Measurements from ENCODE around the gene KLHL14. TPM values are rescaled to one million over a fixed set of nuclear protein-coding genes. Genes with fewer than 3 reads are reported as not detected.

Gene KLHL14
- total and polyA plus RNA-seq, 7 donors: 0.01 TPM; not detected in 6

DNA sequence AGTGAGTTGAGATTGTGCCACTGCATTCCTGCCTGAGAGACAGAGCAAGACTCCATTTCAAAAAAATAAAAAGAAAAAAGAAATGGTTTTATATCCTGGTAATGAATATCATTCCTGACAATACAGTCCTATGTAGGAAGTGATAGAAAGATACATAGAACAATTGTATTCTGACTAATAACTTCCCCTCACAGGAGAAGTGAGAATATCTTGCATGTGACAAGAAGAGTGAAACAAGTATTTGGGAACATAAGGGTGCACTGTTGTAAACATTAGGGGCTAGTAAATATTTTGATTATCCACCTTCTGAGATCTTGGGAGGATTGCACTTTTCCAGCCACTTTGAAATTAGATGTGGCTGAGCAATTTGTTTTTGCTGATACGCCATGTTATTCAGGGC, 40.7 kb downstream of the KLHL14 start:
- H3K4me1 ChIP-seq: no peaks in the 10 kb centered on the region
- WGBS, 3 donors: 91 to 94% (median 93%) methylated on average over 1 of the region's 1 CpG
- H3K27ac ChIP-seq: no peak overlapping the region
- no peaks in the 10 kb centered on the region for H3K27me3 ChIP-seq (ENCODE audit: insufficient read depth in 3 of 3, low read length in 2 of 3)
- no peaks in the 10 kb centered on the region for H3K36me3 ChIP-seq (ENCODE audit: insufficient read depth in 1 of 2, low read depth in 1 of 2)
- intact Hi-C loops (cut with DNase I): no loop called here
- H3K4me3 ChIP-seq: no peak overlapping the region
- no peaks in the 10 kb centered on the region for H3K9me3 ChIP-seq
- ATAC-seq: no peak
- TF ChIP-seq CTCF (IDR thresholded peaks at IDR 0.05): no peak
- DNase-seq: no peak

GRCh38 chr18:32730620-32731091, 42.2 kb downstream of the KLHL14 start:
- ATAC-seq (peak in 1 of 4 donors; percentile 43), DNase-seq (no peak)
- WGBS, 3 donors: 9 to 20% (median 11%) methylated on average over 9 of the region's 9 CpGs
- intact Hi-C loops (cut with DNase I): no loop called here
- peak overlapping the region; percentile 61 for H3K4me3 ChIP-seq
- no peaks in the 10 kb centered on the region for H3K9me3 ChIP-seq
- no peak for TF ChIP-seq CTCF (IDR thresholded peaks at IDR 0.05)
- no peaks in the 10 kb centered on the region for H3K4me1 ChIP-seq
- H3K27ac ChIP-seq: no peak overlapping the region
- H3K27me3 ChIP-seq (ENCODE audit: insufficient read depth in 3 of 3, low read length in 2 of 3): no peaks in the 10 kb centered on the region
- no peaks in the 10 kb centered on the region for H3K36me3 ChIP-seq (ENCODE audit: insufficient read depth in 1 of 2, low read depth in 1 of 2)

DNA sequence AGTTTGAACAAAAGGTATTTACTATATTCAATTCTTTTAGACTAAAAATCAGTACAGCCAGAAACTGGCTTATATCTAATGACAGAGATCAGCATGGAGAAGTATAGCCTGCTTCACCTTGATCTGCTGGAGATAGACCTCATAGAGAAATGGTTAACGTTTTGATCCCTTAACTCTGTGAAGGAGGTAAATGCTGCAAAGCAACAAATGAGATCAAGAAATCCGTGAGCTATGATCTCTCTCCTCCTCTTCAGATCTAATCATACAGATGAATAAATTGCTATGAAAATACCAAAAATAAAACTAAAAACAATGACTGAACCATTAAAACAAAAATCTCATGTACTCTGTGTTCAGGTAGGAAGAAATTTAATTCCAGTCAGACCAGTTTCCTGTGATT, 42.8 kb downstream of the KLHL14 start:
- no peaks in the 10 kb centered on the region for H3K27me3 ChIP-seq (ENCODE audit: insufficient read depth in 3 of 3, low read length in 2 of 3)
- WGBS, 3 donors: 21 to 24% (median 22%) methylated on average over 2 of the region's 2 CpGs
- intact Hi-C loops (cut with DNase I): no loop called here
- DNase-seq (no peak), ATAC-seq (no peak)
- peak overlapping the region; percentile 61 for H3K4me3 ChIP-seq
- H3K9me3 ChIP-seq: no peaks in the 10 kb centered on the region
- no peak overlapping the region for H3K27ac ChIP-seq
- TF ChIP-seq CTCF (IDR thresholded peaks at IDR 0.05): no peak
- no peaks in the 10 kb centered on the region for H3K36me3 ChIP-seq (ENCODE audit: insufficient read depth in 1 of 2, low read depth in 1 of 2)
- no peaks in the 10 kb centered on the region for H3K4me1 ChIP-seq

DNA sequence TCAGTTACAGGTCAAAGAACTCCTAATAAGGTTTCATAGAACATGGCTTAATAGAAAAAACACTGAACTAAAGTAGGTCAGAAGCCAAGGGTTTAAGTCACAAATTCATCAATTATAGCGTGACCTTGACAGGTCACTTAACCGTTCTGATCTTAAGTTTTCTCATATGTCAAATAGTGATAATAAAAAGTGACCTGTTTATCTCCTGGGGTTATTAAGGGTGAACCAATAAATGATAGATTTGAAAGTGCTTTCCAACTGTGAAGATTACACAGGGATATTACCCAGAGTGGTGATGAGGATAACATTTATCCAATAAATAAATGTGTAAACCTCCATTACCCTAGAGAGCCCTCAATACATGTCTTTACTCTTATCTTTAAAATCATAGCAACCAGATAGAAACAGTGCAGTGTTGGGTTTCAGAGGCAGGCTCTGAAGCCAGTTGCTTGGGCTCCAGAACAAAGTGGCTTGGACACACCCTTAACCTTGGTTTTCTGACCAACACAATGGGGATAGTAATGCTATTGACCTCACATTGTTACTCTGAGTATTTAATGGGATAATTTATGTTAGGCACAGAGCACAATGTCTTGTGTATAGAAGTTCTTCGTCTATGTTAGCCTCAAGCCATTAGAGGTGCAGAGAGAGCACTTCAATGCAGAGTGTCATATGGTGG, 48.6 kb downstream of the KLHL14 start:
- Histone ChIP-seq H3K36me3 (ENCODE audit: insufficient read depth in 1 of 2, low read depth in 1 of 2) (no peaks in the 10 kb centered on the region), H3K27ac (no peak overlapping the region), H3K9me3 (no peaks in the 10 kb centered on the region), H3K4me3 (no peak overlapping the region), H3K27me3 (ENCODE audit: insufficient read depth in 3 of 3, low read length in 2 of 3) (no peaks in the 10 kb centered on the region), H3K4me1 (no peaks in the 10 kb centered on the region)
- DNase-seq (no peak), ATAC-seq (no peak)
- intact Hi-C loops (cut with DNase I): no loop called here
- no peak for TF ChIP-seq CTCF (IDR thresholded peaks at IDR 0.05)
- WGBS, 3 donors: 45 to 49% (median 48%) methylated on average over 3 of the region's 3 CpGs

DNA sequence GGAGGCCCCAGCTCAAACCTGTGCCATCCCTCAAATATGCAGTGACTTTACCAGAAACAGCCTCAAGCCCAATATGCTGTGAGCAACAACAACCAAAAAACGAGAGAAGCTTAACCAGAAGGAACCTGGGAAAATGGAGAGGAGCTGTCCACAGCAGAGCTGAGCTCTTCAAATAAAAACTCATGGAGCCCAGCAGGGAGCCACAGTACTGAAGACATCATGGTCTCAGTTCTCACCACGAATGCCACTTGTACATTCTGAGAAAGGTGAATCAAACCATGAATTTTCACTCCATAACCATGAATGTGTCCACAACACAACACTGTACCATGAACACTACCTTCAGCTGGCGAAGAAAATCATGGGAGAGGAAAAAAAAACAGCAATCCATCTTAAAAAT, 50.5 kb downstream of the KLHL14 start:
- no peak for TF ChIP-seq CTCF (IDR thresholded peaks at IDR 0.05)
- Histone ChIP-seq H3K9me3 (no peaks in the 10 kb centered on the region), H3K27me3 (ENCODE audit: insufficient read depth in 3 of 3, low read length in 2 of 3) (no peaks in the 10 kb centered on the region), H3K36me3 (ENCODE audit: insufficient read depth in 1 of 2, low read depth in 1 of 2) (no peaks in the 10 kb centered on the region), H3K4me3 (no peak overlapping the region), H3K4me1 (no peaks in the 10 kb centered on the region), H3K27ac (no peak overlapping the region)
- WGBS, 3 donors: 69 to 83% (median 79%) methylated on average over 3 of the region's 3 CpGs
- ATAC-seq (no peak), DNase-seq (no peak)
- intact Hi-C loops (cut with DNase I): no loop called here
